ENCODE results near the gene UBXN10.

Gene UBXN10

GRCh38 chr1:20187813-20188454 is 2.0 kb downstream of the UBXN10 start:
- Histone ChIP-seq H3K9me3 (ENCODE audit: severe bottlenecking) (no peaks in the 10 kb centered on the region), H3K27ac (no peak overlapping the region), H3K4me3 (ENCODE audit: low read depth, low read length) (no peak overlapping the region), H3K36me3 (no peaks in the 10 kb centered on the region), H3K27me3 (ENCODE audit: insufficient read depth, low read depth, severe bottlenecking) (peaks cover 20% of the 10 kb centered on the region)
- TF ChIP-seq CTCF (IDR thresholded peaks at IDR 0.05; ENCODE audit: low read depth, low read length) = no peak
- DNase-seq = no peak

- H3K27me3 ChIP-seq (ENCODE audit: insufficient read depth, low read depth, severe bottlenecking) = peaks cover 20% of the 10 kb centered on the region
- no peak overlapping the region for H3K4me3 ChIP-seq (ENCODE audit: low read depth, low read length)
- TF ChIP-seq CTCF (IDR thresholded peaks at IDR 0.05; ENCODE audit: low read depth, low read length) = no peak
- no peaks in the 10 kb centered on the region for H3K9me3 ChIP-seq (ENCODE audit: severe bottlenecking)
- no peak for DNase-seq
- H3K36me3 ChIP-seq = no peaks in the 10 kb centered on the region
- no peak overlapping the region for H3K27ac ChIP-seq
Measured at GRCh38 chr1:20188455-20188817, 2.5 kb downstream of the UBXN10 start.

GRCh38 chr1:20189664-20190063 is 3.8 kb downstream of the UBXN10 start:
- Histone ChIP-seq H3K27ac (no peak overlapping the region), H3K27me3 (ENCODE audit: insufficient read depth, low read depth, severe bottlenecking) (peaks cover 22% of the 10 kb centered on the region), H3K4me3 (ENCODE audit: low read depth, low read length) (no peak overlapping the region), H3K9me3 (ENCODE audit: severe bottlenecking) (no peaks in the 10 kb centered on the region), H3K36me3 (no peaks in the 10 kb centered on the region)
- DNase-seq = no peak
- TF ChIP-seq CTCF (IDR thresholded peaks at IDR 0.05; ENCODE audit: low read depth, low read length) = no peak

GRCh38 chr1:20190256-20191160 is 4.6 kb downstream of the UBXN10 start:
- no peak overlapping the region for H3K4me3 ChIP-seq (ENCODE audit: low read depth, low read length)
- H3K36me3 ChIP-seq = no peaks in the 10 kb centered on the region
- H3K27me3 ChIP-seq (ENCODE audit: insufficient read depth, low read depth, severe bottlenecking) = peaks cover 21% of the 10 kb centered on the region
- TF ChIP-seq CTCF (IDR thresholded peaks at IDR 0.05; ENCODE audit: low read depth, low read length) = no peak
- no peaks in the 10 kb centered on the region for H3K9me3 ChIP-seq (ENCODE audit: severe bottlenecking)
- no peak overlapping the region for H3K27ac ChIP-seq
- DNase-seq = no peak

- Histone ChIP-seq H3K9me3 (ENCODE audit: severe bottlenecking) (no peaks in the 10 kb centered on the region), H3K4me3 (ENCODE audit: low read depth, low read length) (no peak overlapping the region), H3K27me3 (ENCODE audit: insufficient read depth, low read depth, severe bottlenecking) (peaks cover 15% of the 10 kb centered on the region), H3K36me3 (no peaks in the 10 kb centered on the region), H3K27ac (no peak overlapping the region)
- no peak for DNase-seq
- no peak for TF ChIP-seq CTCF (IDR thresholded peaks at IDR 0.05; ENCODE audit: low read depth, low read length)
Measured at GRCh38 chr1:20191266-20191825, 5.5 kb downstream of the UBXN10 start.
